Measurements from ENCODE around the gene TNFRSF1B. TPM values are rescaled to one million over a fixed set of nuclear protein-coding genes. Genes with fewer than 3 reads are reported as not detected.
A peak's percentile ranks its signal among the peaks of the same experiment; 100 is the strongest.

TNFRSF1B gene
- total RNA-seq, 2 experiments from 2014 or later: 173 to 191 TPM

DNA sequence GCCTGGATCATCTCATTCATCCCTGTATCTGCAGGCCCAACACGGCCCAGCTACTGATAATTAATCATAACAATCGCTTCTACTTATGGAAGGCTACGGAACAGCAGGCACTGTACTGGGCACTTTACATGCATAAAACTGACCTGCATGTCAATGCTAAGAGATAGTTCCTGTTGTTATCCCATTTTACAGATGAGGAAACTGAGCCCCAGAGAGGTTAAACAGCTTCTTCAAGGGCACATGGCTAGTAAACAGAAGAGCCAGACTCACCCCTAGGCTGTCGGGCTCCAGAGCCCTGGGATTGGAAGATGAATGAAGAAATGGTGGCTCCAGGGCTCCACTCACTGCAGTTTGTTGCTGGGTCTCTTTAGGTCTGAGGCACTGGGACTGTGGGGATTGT is 35.8 kb downstream of the TNFRSF1B start:
- H3K9me3 Mint-ChIP-seq: no peaks in the 10 kb centered on the region
- H3K36me3 Mint-ChIP-seq (ENCODE audit: low read depth): peaks cover 75% of the 10 kb centered on the region
- TF ChIP-seq, protein P1, sequence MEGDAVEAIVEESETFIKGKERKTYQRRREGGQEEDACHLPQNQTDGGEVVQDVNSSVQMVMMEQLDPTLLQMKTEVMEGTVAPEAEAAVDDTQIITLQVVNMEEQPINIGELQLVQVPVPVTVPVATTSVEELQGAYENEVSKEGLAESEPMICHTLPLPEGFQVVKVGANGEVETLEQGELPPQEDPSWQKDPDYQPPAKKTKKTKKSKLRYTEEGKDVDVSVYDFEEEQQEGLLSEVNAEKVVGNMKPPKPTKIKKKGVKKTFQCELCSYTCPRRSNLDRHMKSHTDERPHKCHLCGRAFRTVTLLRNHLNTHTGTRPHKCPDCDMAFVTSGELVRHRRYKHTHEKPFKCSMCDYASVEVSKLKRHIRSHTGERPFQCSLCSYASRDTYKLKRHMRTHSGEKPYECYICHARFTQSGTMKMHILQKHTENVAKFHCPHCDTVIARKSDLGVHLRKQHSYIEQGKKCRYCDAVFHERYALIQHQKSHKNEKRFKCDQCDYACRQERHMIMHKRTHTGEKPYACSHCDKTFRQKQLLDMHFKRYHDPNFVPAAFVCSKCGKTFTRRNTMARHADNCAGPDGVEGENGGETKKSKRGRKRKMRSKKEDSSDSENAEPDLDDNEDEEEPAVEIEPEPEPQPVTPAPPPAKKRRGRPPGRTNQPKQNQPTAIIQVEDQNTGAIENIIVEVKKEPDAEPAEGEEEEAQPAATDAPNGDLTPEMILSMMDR (IDR thresholded peaks at IDR 0.05): no peak
- intact Hi-C loops (cut with micrococcal nuclease): no loop called here
- peak overlapping the region; percentile 1 for H3K4me3 Mint-ChIP-seq
- ChIA-PET POLR2A (interaction anchor here (0.7 to 4.8 kb wide), 12 partner anchors 17 to 295 kb away, joined by 3 to 47 read pairs (median 4); no protein-coding TSS in a partner anchor), CTCF (interaction anchor here (1.1 to 13.5 kb wide), 6 partner anchors 16 to 80 kb away, joined by 3 to 395 read pairs (median 3); no protein-coding TSS in a partner anchor)
- peak overlapping the region; percentile 87 for H3K27ac Mint-ChIP-seq
- no peak for ATAC-seq
- DNase-seq: no peak
- no peaks in the 10 kb centered on the region for H3K27me3 Mint-ChIP-seq
- peaks cover 80% of the 10 kb centered on the region for H3K4me1 Mint-ChIP-seq (ENCODE audit: low read depth)

DNA sequence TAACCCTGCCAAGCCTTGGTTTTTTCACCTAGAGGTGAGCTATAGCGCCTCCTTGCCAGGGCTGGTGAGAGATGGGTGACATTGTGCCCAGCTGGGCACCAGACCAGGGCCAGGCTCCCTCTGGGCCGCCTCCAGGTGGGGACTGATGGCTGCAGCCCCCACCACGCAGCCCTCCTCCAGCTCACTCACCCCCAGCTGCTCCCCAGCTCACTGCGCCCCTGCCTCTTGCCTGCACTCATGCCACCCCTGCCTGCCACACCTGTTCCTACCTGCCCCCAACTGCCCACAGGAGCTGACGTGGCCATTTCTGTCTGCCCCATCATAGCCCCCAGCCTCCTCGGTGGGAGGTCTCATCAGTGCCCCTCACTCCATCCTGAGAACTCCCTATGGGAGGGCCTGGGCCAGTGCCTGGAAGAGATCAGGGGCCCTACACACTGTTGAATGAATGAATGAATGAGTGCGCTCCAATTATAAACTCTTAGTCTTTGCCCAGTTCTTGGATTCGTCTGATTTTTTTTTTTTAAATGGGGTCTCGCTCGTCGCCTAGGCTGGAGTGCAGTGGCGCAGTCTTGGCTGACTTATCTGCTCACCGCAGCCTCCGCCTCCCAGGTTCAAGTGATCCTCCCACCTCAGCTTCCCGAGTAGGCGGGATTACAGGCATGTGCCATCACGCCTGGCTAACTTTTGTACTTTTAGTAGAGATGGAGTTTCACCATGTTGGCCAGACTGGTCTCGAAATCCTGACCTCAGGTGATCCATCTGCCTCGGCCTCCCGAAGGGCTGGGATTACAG is 36.6 kb downstream of the TNFRSF1B start:
- peaks cover 76% of the 10 kb centered on the region for H3K36me3 Mint-ChIP-seq (ENCODE audit: low read depth)
- no peak for DNase-seq
- ChIA-PET CTCF (interaction anchor here (2.0 to 13.5 kb wide), 2 partner anchors 26 to 81 kb away, joined by 7 to 395 read pairs; no protein-coding TSS in a partner anchor), POLR2A (interaction anchor here (0.6 to 4.8 kb wide), 10 partner anchors 21 to 515 kb away, joined by 3 to 47 read pairs (median 4); no protein-coding TSS in a partner anchor)
- ATAC-seq: no peak
- H3K27me3 Mint-ChIP-seq: no peaks in the 10 kb centered on the region
- TF ChIP-seq, protein P1 (IDR thresholded peaks at IDR 0.05): no peak
- intact Hi-C loops (cut with micrococcal nuclease): no loop called here
- peaks cover 82% of the 10 kb centered on the region for H3K4me1 Mint-ChIP-seq (ENCODE audit: low read depth)
- peak overlapping the region; percentile 87 for H3K27ac Mint-ChIP-seq
- H3K4me3 Mint-ChIP-seq: peak overlapping the region; percentile 37
- no peaks in the 10 kb centered on the region for H3K9me3 Mint-ChIP-seq

DNA sequence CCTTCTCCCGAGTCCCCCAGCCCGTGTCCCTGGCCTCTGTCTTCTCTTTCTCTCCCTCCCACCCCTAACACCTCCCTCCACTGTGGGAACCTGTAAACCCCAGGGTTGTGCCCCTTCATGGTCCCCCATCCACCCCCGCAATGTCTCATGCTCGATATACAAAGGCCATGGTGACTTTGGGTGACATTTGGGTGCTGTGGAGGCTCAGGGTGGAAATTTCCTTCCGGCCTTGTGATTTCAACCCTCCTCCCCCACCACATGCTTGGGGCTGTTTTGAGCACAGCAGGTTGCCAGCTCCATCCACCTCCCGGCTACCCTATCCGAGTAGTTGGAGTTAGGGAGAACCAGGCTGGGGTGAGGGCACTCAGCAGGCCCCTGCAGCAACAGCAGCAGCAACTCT is 37.3 kb downstream of the TNFRSF1B start:
- intact Hi-C loops (cut with micrococcal nuclease): no loop called here
- no peaks in the 10 kb centered on the region for H3K27me3 Mint-ChIP-seq
- CTCF ChIA-PET: interaction anchor here (13.5 kb wide), 1 partner anchor 81 kb away, joined by 395 read pairs; no protein-coding TSS in a partner anchor
- DNase-seq (peak; percentile 95), ATAC-seq (peak; percentile 75)
- H3K4me3 Mint-ChIP-seq: peak overlapping the region; percentile 37
- H3K27ac Mint-ChIP-seq: peak overlapping the region; percentile 87
- no peaks in the 10 kb centered on the region for H3K9me3 Mint-ChIP-seq
- POLR2A ChIA-PET: interaction anchor here (2.0 to 4.8 kb wide), 2 partner anchors 25 to 79 kb away, joined by 13 to 47 read pairs; no protein-coding TSS in a partner anchor
- peaks cover 83% of the 10 kb centered on the region for H3K4me1 Mint-ChIP-seq (ENCODE audit: low read depth)
- TF ChIP-seq, protein P1 (IDR thresholded peaks at IDR 0.05): no peak
- H3K36me3 Mint-ChIP-seq (ENCODE audit: low read depth): peaks cover 81% of the 10 kb centered on the region

DNA sequence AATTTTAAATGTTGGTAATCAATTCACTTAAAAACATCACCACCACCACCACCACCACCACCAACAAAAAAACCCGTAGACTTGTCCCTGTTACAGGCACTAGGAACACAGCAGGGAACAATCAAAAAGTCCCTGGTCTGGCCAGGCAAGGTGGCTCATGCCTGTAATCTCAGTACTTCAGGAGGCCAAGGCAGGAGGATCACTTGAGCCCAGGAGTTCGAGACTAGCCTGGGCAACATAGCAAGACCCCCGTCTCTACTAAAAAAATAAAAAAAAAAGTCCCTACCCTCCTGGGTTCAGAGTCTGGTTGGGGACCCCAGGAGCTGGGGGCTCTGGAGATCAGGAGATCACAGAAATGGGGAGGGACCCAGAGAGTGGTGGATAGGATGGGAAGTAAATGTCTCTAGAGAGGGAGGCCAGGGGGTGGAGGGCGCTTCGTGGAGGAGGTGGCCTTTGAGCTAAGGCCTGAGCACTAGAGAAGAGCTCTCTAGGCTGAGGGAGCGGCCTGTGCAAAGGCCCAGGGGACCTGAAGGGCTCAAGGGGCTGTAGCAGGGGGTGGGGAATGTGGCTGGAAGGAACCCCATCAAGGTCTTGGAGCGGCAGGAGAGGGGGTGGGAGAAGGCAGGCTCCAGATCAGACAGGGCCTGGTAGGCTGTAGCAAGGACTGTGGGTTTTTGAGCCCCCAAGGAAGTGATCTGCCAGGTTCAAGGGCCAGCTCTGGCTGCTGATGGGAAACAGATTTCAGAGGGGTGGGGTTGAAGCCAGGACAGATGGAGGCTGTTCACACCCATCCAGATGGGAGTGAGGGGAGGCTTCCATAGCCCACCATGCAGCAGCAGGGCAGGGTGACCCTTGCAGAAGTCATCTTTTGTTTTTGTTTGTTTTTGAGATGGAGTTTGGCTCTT is 38.2 kb downstream of the TNFRSF1B start:
- H3K4me1 Mint-ChIP-seq (ENCODE audit: low read depth): peaks cover 81% of the 10 kb centered on the region
- TF ChIP-seq, protein P1 (IDR thresholded peaks at IDR 0.05): no peak
- H3K36me3 Mint-ChIP-seq (ENCODE audit: low read depth): peaks cover 78% of the 10 kb centered on the region
- H3K27me3 Mint-ChIP-seq: no peaks in the 10 kb centered on the region
- ChIA-PET CTCF (interaction anchor here (13.5 kb wide), 1 partner anchor 82 kb away, joined by 395 read pairs; no protein-coding TSS in a partner anchor), POLR2A (interaction anchor here (0.6 to 4.8 kb wide), 5 partner anchors 26 to 84 kb away, joined by 3 to 47 read pairs (median 5); no protein-coding TSS in a partner anchor)
- ATAC-seq: no peak
- intact Hi-C loops (cut with micrococcal nuclease): no loop called here
- H3K9me3 Mint-ChIP-seq: no peaks in the 10 kb centered on the region
- peak overlapping the region; percentile 87 for H3K27ac Mint-ChIP-seq
- no peak for DNase-seq
- no peak overlapping the region for H3K4me3 Mint-ChIP-seq
